HG03342 (cell line): ENCODE data around the gene NEK9.
"Not testable (repeated sequence)": the region's sequence is repeated elsewhere in the genome, so short reads cannot be mapped to it uniquely, and the experiment has no call there.

Source experiments
- ATAC-seq: cut with Tn5 transposase; IDR thresholded peaks from one replicate; pipeline ENCODE4 v1.9.1; 2021; ENCODE audit warnings: mild to moderate bottlenecking, moderate library complexity; ENCODE audit not compliant: unreplicated experiment

Gene NEK9

GRCh38 chr14:75126679-75127473 lies at the start of gene NEK9:
Gene NEK9, minus strand, starts transcription at chr14:75127048. Its CDS starts 127 bp downstream, at chr14:75126921.
- ATAC-seq, result peak; percentile 84

GRCh38 chr14:75176142-75176820 lies 49.4 kb upstream of the NEK9 start, which contains the start of gene TMED10:
Gene TMED10, minus strand, starts transcription at chr14:75176612. Its CDS starts 33 bp downstream, at chr14:75176579.
- ATAC-seq, result peak; percentile 65

- peak; percentile 18 for ATAC-seq
Measured at GRCh38 chr14:75175677-75176141, 48.9 kb upstream of the NEK9 start.

GRCh38 chr14:75174066-75174465 lies 47.2 kb upstream of the NEK9 start:
- ATAC-seq, result no peak

- no peak for ATAC-seq
Measured at GRCh38 chr14:75170772-75171171, 43.9 kb upstream of the NEK9 start.

- ATAC-seq, result no peak
Measured at GRCh38 chr14:75168586-75169335, 41.9 kb upstream of the NEK9 start.

GRCh38 chr14:75167325-75167724 lies 40.5 kb upstream of the NEK9 start:
- no peak for ATAC-seq

GRCh38 chr14:75165586-75166391 lies 38.9 kb upstream of the NEK9 start:
- no peak for ATAC-seq

GRCh38 chr14:75164809-75165208 lies 38.0 kb upstream of the NEK9 start:
- ATAC-seq, result no peak

- no peak for ATAC-seq
Measured at GRCh38 chr14:75163677-75164076, 36.8 kb upstream of the NEK9 start.

- no peak for ATAC-seq
Measured at GRCh38 chr14:75162631-75163030, 35.8 kb upstream of the NEK9 start.

GRCh38 chr14:75158843-75159614 lies 32.2 kb upstream of the NEK9 start:
- no peak for ATAC-seq

- ATAC-seq, result no peak
Measured at GRCh38 chr14:75156901-75157300, 30.1 kb upstream of the NEK9 start.

GRCh38 chr14:75156111-75156510 lies 29.3 kb upstream of the NEK9 start:
- ATAC-seq, result no peak

GRCh38 chr14:75155169-75155568 lies 28.3 kb upstream of the NEK9 start:
- ATAC-seq, result no peak

GRCh38 chr14:75153295-75153694 lies 26.4 kb upstream of the NEK9 start:
- no peak for ATAC-seq

- ATAC-seq, result no peak
Measured at GRCh38 chr14:75151851-75152250, 25.0 kb upstream of the NEK9 start.

- not testable (repeated sequence) for ATAC-seq
Measured at GRCh38 chr14:75150637-75151036, 23.8 kb upstream of the NEK9 start.

- no peak for ATAC-seq
Measured at GRCh38 chr14:75150150-75150549, 23.3 kb upstream of the NEK9 start.
